ENCODE measurements around the gene MID1. TPM values are rescaled to one million over a fixed set of nuclear protein-coding genes. Genes with fewer than 3 reads are reported as not detected.

Gene MID1
- total RNA-seq, 1 donor from 2014 or later, result 32.5 TPM

GRCh38 chrX:10660171-10660570 lies 39.8 kb upstream of the MID1 start:
- H3K4me3 Mint-ChIP-seq (ENCODE audit: low read depth), result no peak overlapping the region
- H3K27ac Mint-ChIP-seq, result no peak overlapping the region
- H3K36me3 Mint-ChIP-seq (ENCODE audit: insufficient read depth), result peaks cover 4% of the 10 kb centered on the region
- peaks cover 14% of the 10 kb centered on the region for H3K9me3 Mint-ChIP-seq (ENCODE audit: low read depth)
- no peaks in the 10 kb centered on the region for H3K27me3 Mint-ChIP-seq
- no peak for TF ChIP-seq CTCF (IDR thresholded peaks at IDR 0.05; ENCODE audit: unreplicated experiment)
- H3K4me1 Mint-ChIP-seq (ENCODE audit: low read depth), result peaks cover 9% of the 10 kb centered on the region
- no peak for DNase-seq (ENCODE audit: low spot score, unreplicated experiment)

- no peak overlapping the region for H3K4me3 Mint-ChIP-seq (ENCODE audit: low read depth)
- peaks cover 9% of the 10 kb centered on the region for H3K4me1 Mint-ChIP-seq (ENCODE audit: low read depth)
- no peak for DNase-seq (ENCODE audit: low spot score, unreplicated experiment)
- no peak for TF ChIP-seq CTCF (IDR thresholded peaks at IDR 0.05; ENCODE audit: unreplicated experiment)
- peaks cover 37% of the 10 kb centered on the region for H3K9me3 Mint-ChIP-seq (ENCODE audit: low read depth)
- H3K27me3 Mint-ChIP-seq, result no peaks in the 10 kb centered on the region
- H3K27ac Mint-ChIP-seq, result no peak overlapping the region
- H3K36me3 Mint-ChIP-seq (ENCODE audit: insufficient read depth), result peaks cover 8% of the 10 kb centered on the region
Observed at GRCh38 chrX:10656214-10656613, 35.8 kb upstream of the MID1 start.

- DNase-seq (ENCODE audit: low spot score, unreplicated experiment), result no peak
- Mint-ChIP-seq H3K27ac (no peak overlapping the region), H3K4me3 (ENCODE audit: low read depth) (no peak overlapping the region), H3K4me1 (ENCODE audit: low read depth) (peaks cover 9% of the 10 kb centered on the region), H3K9me3 (ENCODE audit: low read depth) (peaks cover 48% of the 10 kb centered on the region), H3K36me3 (ENCODE audit: insufficient read depth) (peaks cover 8% of the 10 kb centered on the region), H3K27me3 (no peaks in the 10 kb centered on the region)
- no peak for TF ChIP-seq CTCF (IDR thresholded peaks at IDR 0.05; ENCODE audit: unreplicated experiment)
Observed at GRCh38 chrX:10654960-10655359, 34.6 kb upstream of the MID1 start.

- no peak for DNase-seq (ENCODE audit: low spot score, unreplicated experiment)
- TF ChIP-seq CTCF (IDR thresholded peaks at IDR 0.05; ENCODE audit: unreplicated experiment), result no peak
- Mint-ChIP-seq H3K27ac (no peak overlapping the region), H3K4me3 (ENCODE audit: low read depth) (no peak overlapping the region), H3K36me3 (ENCODE audit: insufficient read depth) (peaks cover 8% of the 10 kb centered on the region), H3K27me3 (no peaks in the 10 kb centered on the region), H3K4me1 (ENCODE audit: low read depth) (peaks cover 5% of the 10 kb centered on the region), H3K9me3 (ENCODE audit: low read depth) (peaks cover 51% of the 10 kb centered on the region)
Observed at GRCh38 chrX:10653302-10653701, 32.9 kb upstream of the MID1 start.

- peaks cover 3% of the 10 kb centered on the region for H3K4me1 Mint-ChIP-seq (ENCODE audit: low read depth)
- H3K9me3 Mint-ChIP-seq (ENCODE audit: low read depth), result peaks cover 37% of the 10 kb centered on the region
- DNase-seq (ENCODE audit: low spot score, unreplicated experiment), result no peak
- no peak for TF ChIP-seq CTCF (IDR thresholded peaks at IDR 0.05; ENCODE audit: unreplicated experiment)
- no peak overlapping the region for H3K27ac Mint-ChIP-seq
- H3K27me3 Mint-ChIP-seq, result no peaks in the 10 kb centered on the region
- H3K4me3 Mint-ChIP-seq (ENCODE audit: low read depth), result no peak overlapping the region
- peaks cover 4% of the 10 kb centered on the region for H3K36me3 Mint-ChIP-seq (ENCODE audit: insufficient read depth)
Observed at GRCh38 chrX:10649265-10649664, 28.9 kb upstream of the MID1 start.
